Panc1 (cell line): Measurements from ENCODE around the gene DAB2. TPM values are rescaled to one million over a fixed set of nuclear protein-coding genes. Genes with fewer than 3 reads are reported as not detected.

Experiments used
- ATAC-seq: fragments of 200-7000 bp; cut with Tn5 transposase; 2 replicates; pipeline ENCODE4 v1.9.1; 2020; ENCODE audit warnings: mild to moderate bottlenecking, moderate library complexity
- BruUV-seq: library from RNA; stranded (reverse); fragments of 400-500 nt; replicated peaks from 2 replicates; lab custom pipeline; 2021; lab: Mats Ljungman, UMichigan
- CTCF ChIA-PET: fragments of 300-600 bp; sonication (Branson Sonifier 250); formaldehyde crosslinking; loops from one replicate; lab custom pipeline; 2022; ENCODE audit warnings: antibody characterized with exemption; lab: Charles Lee
- POLR2A ChIA-PET: fragments of 300-600 bp; sonication (Branson Sonifier 250); formaldehyde crosslinking; loops from one replicate; lab custom pipeline; 2022; ENCODE audit warnings: antibody characterized with exemption; lab: Charles Lee
- DNase-seq: peaks from one replicate; pipeline ENCODE4 v3.0.0-alpha.2; 2010; ENCODE audit warnings: low read depth, low spot score
- H3K27ac ChIP-seq: 2 replicates; pipeline ENCODE4 v1.5.1; 2011; ENCODE audit warnings: mild to moderate bottlenecking, low read length, inconsistent platforms
- H3K27me3 ChIP-seq: fragments of 200-500 bp; sonication (Bioruptor generic); 2 replicates; pipeline ENCODE4 v1.6.0; 2014; ENCODE audit warnings: low read length, inconsistent platforms; ENCODE audit not compliant: control insufficient read depth, insufficient read depth
- H3K36me3 ChIP-seq: fragments of 200-500 bp; sonication (Bioruptor generic); 2 replicates; pipeline ENCODE4 v1.5.1; 2014; ENCODE audit warnings: inconsistent platforms, mild to moderate bottlenecking, low read length, moderate library complexity; ENCODE audit not compliant: control insufficient read depth, insufficient read depth
- H3K4me1 ChIP-seq: 2 replicates; pipeline ENCODE4 v1.5.1; 2011; ENCODE audit warnings: inconsistent platforms, mild to moderate bottlenecking, low read length, moderate library complexity; ENCODE audit not compliant: control insufficient read depth, insufficient read depth
- H3K4me3 ChIP-seq, 2 experiments: 2 replicates each; pipeline ENCODE4 v1.5.1; 2011 to 2012; ENCODE audit warnings: low read depth in 2 of 2, low read length in 2 of 2, mild to moderate bottlenecking in 2 of 2, inconsistent platforms in 1 of 2, moderate library complexity in 1 of 2
- H3K9me3 ChIP-seq: fragments of 200-500 bp; sonication (Bioruptor generic); 2 replicates; pipeline ENCODE4 v1.5.1; 2014; ENCODE audit warnings: low read depth, mild to moderate bottlenecking, inconsistent platforms, low read length, moderate library complexity; ENCODE audit not compliant: control insufficient read depth, insufficient read depth
- CTCF ChIP-seq: fragments of 450-650 bp; IDR thresholded peaks from 2 replicates; pipeline ENCODE4 v1.5.1; 2017; ENCODE audit warnings: mild to moderate bottlenecking
- POLR2AphosphoS5 ChIP-seq: IDR thresholded peaks from 2 replicates; pipeline ENCODE4 v1.6.1; 2012; ENCODE audit warnings: mild to moderate bottlenecking, low read depth, low read length, moderate library complexity
- REST ChIP-seq, 2 experiments: IDR thresholded peaks; 2 replicates each; pipeline ENCODE4 v1.6.1; 2011 to 2012; ENCODE audit warnings: low read depth in 2 of 2, control low read depth in 1 of 2, low read length in 1 of 2, mild to moderate bottlenecking in 1 of 2, moderate library complexity in 1 of 2; ENCODE audit not compliant: insufficient read depth in 1 of 2
- SIN3A ChIP-seq: IDR thresholded peaks from 2 replicates; pipeline ENCODE4 v1.6.1; 2012; ENCODE audit warnings: low read depth, mild to moderate bottlenecking, low read length, moderate library complexity, borderline replicate concordance; ENCODE audit not compliant: insufficient read depth
- TCF7L2 ChIP-seq: IDR thresholded peaks from 2 replicates; pipeline ENCODE4 v1.6.1; 2011; ENCODE audit warnings: mild to moderate bottlenecking, low read depth, low read length, inconsistent platforms
- in situ Hi-C: cut with HindIII; loops from 2 replicates; pipeline ENCODE4 v1.10.0; 2016; ENCODE audit warnings: low sequenced_read_pairs, low pct_unique_long_range_greater_than_20kb
- intact Hi-C: fragments of 100-400 bp; cut with micrococcal nuclease; formaldehyde crosslinking; loops from one replicate; pipeline ENCODE4 v1.10.0; 2022; ENCODE audit not compliant: unreplicated experiment
- total RNA-seq: library from RNA; stranded (reverse); gene quantifications from one replicate; pipeline ENCODE4 v1.2.1, GENCODE V29; 2021; ENCODE audit not compliant: unreplicated experiment

Gene DAB2
- total RNA-seq, 1 experiment from 2014 or later = 1.7 TPM

- H3K4me1 ChIP-seq = no peaks in the 10 kb centered on the region
- no peak overlapping the region for H3K4me3 ChIP-seq
- no peak for DNase-seq
- POLR2A ChIA-PET = no interaction called here
- in situ Hi-C loops = no loop called here
- H3K27ac ChIP-seq = no peak overlapping the region
- no peaks in the 10 kb centered on the region for H3K9me3 ChIP-seq
- CTCF ChIA-PET = no interaction called here
- H3K36me3 ChIP-seq = no peaks in the 10 kb centered on the region
- no peaks in the 10 kb centered on the region for H3K27me3 ChIP-seq
- no peak for TF ChIP-seq POLR2AphosphoS5
- intact Hi-C loops = no loop called here
- BruUV-seq = no TSS peak
- no peak for ATAC-seq
These were observed 40.3 kb upstream of the DAB2 start for GRCh38 chr5:39465097-39465496.

- no peaks in the 10 kb centered on the region for H3K4me1 ChIP-seq
- intact Hi-C loops (no loop called here), in situ Hi-C loops (no loop called here)
- H3K9me3 ChIP-seq = no peaks in the 10 kb centered on the region
- BruUV-seq = no TSS peak
- no peak overlapping the region for H3K4me3 ChIP-seq
- ChIA-PET POLR2A (no interaction called here), CTCF (interaction anchor here (0.6 kb wide), 1 partner anchor 284 kb away, joined by 5 read pairs; no protein-coding TSS in a partner anchor)
- H3K27me3 ChIP-seq = no peaks in the 10 kb centered on the region
- DNase-seq (no peak), ATAC-seq (no peak)
- H3K27ac ChIP-seq = no peak overlapping the region
- no peaks in the 10 kb centered on the region for H3K36me3 ChIP-seq
- no peak for TF ChIP-seq REST (IDR thresholded peaks at IDR 0.05; ENCODE audit: insufficient read depth in 1 of 2, low read depth in 2 of 2, low read length in 1 of 2)
These were observed 39.3 kb upstream of the DAB2 start for GRCh38 chr5:39464088-39464487.

GRCh38 chr5:39462211-39462610 lies 37.4 kb upstream of the DAB2 start:
- no peak for TF ChIP-seq TCF7L2
- no peak for TF ChIP-seq SIN3A
- TF ChIP-seq REST (IDR thresholded peaks at IDR 0.05; ENCODE audit: insufficient read depth in 1 of 2, low read depth in 2 of 2, low read length in 1 of 2) = no peak
- TF ChIP-seq CTCF = no peak
- TF ChIP-seq POLR2AphosphoS5 = no peak
- CTCF ChIA-PET = no interaction called here
- intact Hi-C loops = no loop called here
- Histone ChIP-seq H3K36me3 (no peaks in the 10 kb centered on the region), H3K4me3 (no peak overlapping the region), H3K4me1 (no peaks in the 10 kb centered on the region), H3K27me3 (no peaks in the 10 kb centered on the region; the same call in 1 of the 2 replicates), H3K27ac (no peak overlapping the region), H3K9me3 (no peaks in the 10 kb centered on the region)
- POLR2A ChIA-PET = no interaction called here
- in situ Hi-C loops = no loop called here
- DNase-seq (no peak), ATAC-seq (no peak)
- BruUV-seq = no TSS peak
